ENCODE data around the gene APBB3.

The APBB3 gene

GRCh38 chr5:140550147-140551079 lies 14.0 kb downstream of the APBB3 start:
- DNase-seq = no peak

- no peak for DNase-seq
These were observed 14.9 kb downstream of the APBB3 start for GRCh38 chr5:140549237-140550144.

GRCh38 chr5:140548791-140549190 lies 15.6 kb downstream of the APBB3 start:
- no peak for DNase-seq

GRCh38 chr5:140548300-140548688 lies 16.1 kb downstream of the APBB3 start:
- DNase-seq = no peak

GRCh38 chr5:140547508-140548299 lies 16.7 kb downstream of the APBB3 start, which contains the start of gene EIF4EBP3:
Gene EIF4EBP3 (plus strand): TSS chr5:140547662. CDS start chr5:140547738, 76 bp downstream.
- DNase-seq = peak in 1 of 2 experiments; percentile 77

GRCh38 chr5:140546851-140547507 lies 17.4 kb downstream of the APBB3 start:
- DNase-seq = no peak

GRCh38 chr5:140545606-140546005 lies 18.8 kb downstream of the APBB3 start:
- no peak for DNase-seq

GRCh38 chr5:140544986-140545385 lies 19.4 kb downstream of the APBB3 start:
- DNase-seq = no peak

GRCh38 chr5:140542972-140543371 lies 21.4 kb downstream of the APBB3 start:
- DNase-seq = no peak

GRCh38 chr5:140540227-140540626 lies 24.2 kb downstream of the APBB3 start:
- no peak for DNase-seq

GRCh38 chr5:140524003-140524402 lies 40.4 kb downstream of the APBB3 start:
- no peak for DNase-seq

GRCh38 chr5:140513124-140513523 lies 51.3 kb downstream of the APBB3 start:
- DNase-seq = no peak

GRCh38 chr5:140509898-140510297 lies 54.5 kb downstream of the APBB3 start:
- DNase-seq = no peak

Measured in SW 1271 (cell line).